Activated naive CD4-positive, alpha-beta T cell treated with anti-CD3 and anti-CD28 coated beads for 36 hours (primary cell): ENCODE results near the gene NSRP1. TPM values are rescaled to one million over a fixed set of nuclear protein-coding genes. Genes with fewer than 3 reads are reported as not detected.

Source experiments
- CTCF ChIA-PET: fragments of 350-600 bp; sonication (Branson Sonifier 250); formaldehyde crosslinking; loops from one replicate; lab custom pipeline; 2021; ENCODE audit warnings: antibody characterized with exemption; lab: Charles Lee
- DNase-seq: peaks from one replicate; pipeline ENCODE4 v3.0.0-alpha.2; 2020
- H3K27ac Mint-ChIP-seq: one replicate; pipeline ENCODE4 v1.8.0; 2021; ENCODE audit warnings: mild to moderate bottlenecking, mixed read lengths
- H3K27me3 Mint-ChIP-seq: one replicate; pipeline ENCODE4 v1.8.0; 2021; ENCODE audit warnings: low read depth, mixed read lengths
- H3K36me3 Mint-ChIP-seq: one replicate; pipeline ENCODE4 v1.8.0; 2021; ENCODE audit warnings: low read depth, mixed read lengths
- H3K4me1 Mint-ChIP-seq: one replicate; pipeline ENCODE4 v1.8.0; 2021; ENCODE audit warnings: low read depth, mixed read lengths
- H3K4me3 Mint-ChIP-seq: one replicate; pipeline ENCODE4 v1.8.0; 2021; ENCODE audit warnings: mild to moderate bottlenecking, moderate library complexity, mixed read lengths
- H3K9me3 Mint-ChIP-seq: one replicate; pipeline ENCODE4 v1.8.0; 2021; ENCODE audit warnings: mixed read lengths
- intact Hi-C: fragments of 100-400 bp; cut with micrococcal nuclease; formaldehyde crosslinking; loops from one replicate; pipeline ENCODE4 v1.15.1; 2023
- microRNA-seq: library from miRNA; unstranded; fragments of <30 nt; microRNA quantifications from one replicate; pipeline ENCODE4 v1.2.0, GENCODE V29; 2022; ENCODE audit warnings: borderline microRNAs expressed, borderline replicate concordance
- total RNA-seq, 2 experiments: library from RNA; stranded (reverse); gene quantifications; one replicate each; pipeline ENCODE4 v1.2.3, GENCODE V29; 2021

Gene NSRP1
- total RNA-seq, 2 experiments from 2014 or later = 21.4 to 21.5 TPM

DNA sequence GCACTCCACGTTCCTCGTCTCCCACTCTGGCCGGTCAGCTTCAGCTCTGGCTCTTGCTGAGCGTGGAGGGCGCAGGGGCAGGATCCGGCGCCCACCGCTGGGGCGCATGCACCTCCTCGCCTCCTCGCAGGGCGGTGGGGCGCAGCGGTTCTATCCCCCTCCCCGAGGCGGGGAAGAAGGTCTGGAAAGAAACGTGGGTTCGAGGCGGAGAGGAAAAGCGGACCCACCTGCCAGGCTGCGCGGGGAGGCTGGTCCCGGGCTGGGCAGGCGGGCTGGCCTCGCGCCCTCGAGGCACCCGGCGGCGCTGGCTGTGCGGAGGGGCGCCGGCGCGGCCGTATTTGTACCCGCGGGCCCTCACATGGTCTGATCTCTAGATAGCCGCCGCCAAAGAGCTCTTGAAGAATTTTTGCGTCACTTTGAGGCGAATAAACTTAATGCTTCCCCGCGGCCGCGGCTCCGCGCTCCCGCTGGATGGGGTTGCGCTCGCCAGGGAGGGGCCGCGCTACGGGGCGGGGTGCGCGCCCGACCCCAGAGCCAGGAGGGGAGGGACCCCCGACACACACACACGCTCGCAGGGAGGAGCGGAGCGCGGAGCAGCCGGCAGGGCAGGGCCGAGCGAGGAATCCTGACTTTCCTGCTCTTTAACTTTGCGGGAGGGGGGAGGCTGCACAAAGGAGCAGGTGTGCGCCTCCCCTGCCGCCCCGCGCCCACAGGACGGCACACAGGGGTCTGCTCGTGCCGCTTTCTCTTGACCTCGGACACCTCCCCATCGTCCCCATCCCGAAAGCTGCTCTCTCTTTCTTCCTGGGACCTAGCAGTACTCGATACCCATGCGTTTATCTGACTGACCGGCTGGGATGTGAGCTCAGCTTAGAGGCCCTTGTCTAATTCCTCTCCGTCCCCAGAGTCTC, 119.0 kb downstream of the NSRP1 start, which contains the start of gene SLC6A4:
Gene SLC6A4, minus strand, starts transcription at position 312 of the 911 bp plus-strand sequence. CDS start 13,739 bp downstream, outside the sequence.
- no peaks in the 10 kb centered on the region for H3K9me3 Mint-ChIP-seq

More for the DNA sequence above, 119.0 kb downstream of the NSRP1 start, which contains the start of gene SLC6A4:
- Mint-ChIP-seq H3K4me1 (peaks cover 22% of the 10 kb centered on the region), H3K27ac (no peak within 1 kb of the TSS), H3K27me3 (peaks cover 63% of the 10 kb centered on the region), H3K4me3 (peak within 1 kb of the TSS; percentile 59), H3K36me3 (no peaks in the 10 kb centered on the region)
- no peak for DNase-seq
- CTCF ChIA-PET = interaction anchor here (0.6 to 1.6 kb wide), 6 partner anchors 42 to 279 kb away, joined by 3 to 8 read pairs (median 4); no protein-coding TSS in a partner anchor
- intact Hi-C loops = loop anchor here (5.0 kb wide), 1 partner anchor 102 kb away; no protein-coding TSS in a partner anchor

Small RNA genes within 50 kb of the gene (microRNA-seq; reads per million reads assigned to microRNA genes)
- gene MIR423 = not detected

Other genes starting within 250 kb of the NSRP1 start
- 10 to 100 TPM; 32.4 to 35.3 TPM for gene SSH2, start 186.6 kb upstream of the NSRP1 start, total RNA-seq
- gene EFCAB5, start 175.2 kb upstream of the NSRP1 start, total RNA-seq = under 1 TPM; 0.35 to 0.55 TPM
- gene SLC6A4, start 118.9 kb downstream of the NSRP1 start, total RNA-seq = not detected
- gene BLMH, start 175.1 kb downstream of the NSRP1 start, total RNA-seq = 10 to 100 TPM; 60.9 to 61.5 TPM
- gene TMIGD1, start 217.2 kb downstream of the NSRP1 start, total RNA-seq = not detected